ENCODE results near the gene ST6GAL1.

The ST6GAL1 gene

GRCh38 chr3:186915806-186916796 is 14.2 kb upstream of the ST6GAL1 start:
- DNase-seq (ENCODE audit: low spot score) = no peak

DNA sequence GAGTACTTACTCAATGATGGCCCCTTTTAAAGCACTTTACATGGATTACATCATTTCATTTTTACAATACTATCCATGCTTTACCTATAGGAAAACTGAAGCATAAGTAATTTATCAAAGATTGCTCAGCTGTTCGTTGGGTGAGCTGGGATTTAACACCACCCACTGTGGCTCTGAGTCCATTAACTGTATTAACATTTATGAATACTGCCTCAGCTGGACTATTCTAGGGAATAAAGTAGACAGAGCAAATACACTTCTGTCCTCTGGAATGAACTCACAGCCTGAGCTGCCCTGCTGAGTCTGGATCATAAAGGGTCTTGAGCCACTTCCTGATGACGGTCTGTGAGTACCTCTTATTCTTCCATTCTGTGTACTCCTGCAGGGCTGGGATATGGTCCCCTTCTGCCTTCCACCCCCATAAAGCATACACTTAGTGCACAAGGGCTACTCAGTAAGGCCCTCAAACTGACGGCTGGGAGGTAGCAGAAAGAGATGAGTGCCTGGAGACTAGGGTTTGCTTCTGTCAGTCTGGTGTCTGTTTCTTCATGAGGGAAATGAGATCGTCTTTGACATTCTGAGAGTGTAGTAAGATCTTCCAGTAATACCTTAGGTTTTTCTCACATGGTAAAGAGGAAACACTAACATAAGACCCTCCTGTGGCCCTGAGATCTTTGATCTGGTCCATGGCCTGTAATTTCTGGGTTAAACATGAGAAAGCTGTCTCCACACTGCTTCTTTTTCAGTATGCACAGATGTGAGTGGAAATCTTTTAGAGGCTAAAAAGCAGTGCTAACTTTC is 12.6 kb upstream of the ST6GAL1 start:
- DNase-seq (ENCODE audit: low spot score) = no peak

DNA sequence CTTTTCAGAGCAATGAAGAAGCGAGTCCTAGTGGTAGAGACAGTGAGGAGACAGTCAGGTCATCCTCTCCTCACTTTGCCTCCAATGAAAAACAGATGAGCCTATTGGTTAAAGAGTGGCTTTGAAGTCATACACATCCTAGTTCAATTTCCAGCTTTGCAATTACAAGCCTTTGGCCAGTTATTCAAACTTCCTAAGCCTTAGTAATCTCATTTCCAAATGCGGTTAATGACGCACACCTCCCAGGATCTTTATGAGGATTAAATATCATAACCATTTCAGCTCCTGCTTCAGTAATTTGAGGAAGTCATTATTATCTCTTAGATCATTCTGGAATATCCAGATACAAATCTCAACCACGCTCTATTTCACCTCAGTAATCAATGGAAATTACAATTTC is 10.0 kb upstream of the ST6GAL1 start:
- no peak for DNase-seq (ENCODE audit: low spot score)

GRCh38 chr3:186920796-186921195 is 9.5 kb upstream of the ST6GAL1 start:
- no peak for DNase-seq (ENCODE audit: low spot score)

GRCh38 chr3:186921578-186921977 is 8.7 kb upstream of the ST6GAL1 start:
- no peak for DNase-seq (ENCODE audit: low spot score)

GRCh38 chr3:186922224-186922623 is 8.1 kb upstream of the ST6GAL1 start:
- no peak for DNase-seq (ENCODE audit: low spot score)

DNA sequence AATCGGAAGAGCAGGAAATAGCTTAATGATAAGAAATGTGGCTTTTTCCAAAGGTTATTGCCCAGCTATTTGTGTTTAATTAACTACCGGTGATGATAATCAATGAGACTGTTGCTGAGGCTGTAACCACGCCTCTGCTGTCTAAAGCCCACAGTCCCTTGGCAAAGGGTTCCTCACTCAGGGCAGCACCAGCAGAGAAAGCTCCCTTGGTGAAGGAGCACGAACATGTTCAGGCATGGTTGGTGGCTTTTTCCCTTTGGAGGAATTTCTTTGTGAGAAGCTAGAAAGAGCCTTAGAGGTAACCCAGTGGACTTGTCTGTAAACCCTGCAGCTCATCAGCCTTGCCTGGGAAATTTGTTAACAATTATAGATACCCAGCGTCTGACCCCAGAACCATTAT is 7.5 kb upstream of the ST6GAL1 start:
- DNase-seq (ENCODE audit: low spot score) = no peak

GRCh38 chr3:186923241-186923640 is 7.1 kb upstream of the ST6GAL1 start:
- DNase-seq (ENCODE audit: low spot score) = no peak

GRCh38 chr3:186925826-186926225 is 4.5 kb upstream of the ST6GAL1 start:
- no peak for DNase-seq (ENCODE audit: low spot score)

GRCh38 chr3:186929186-186929585 is 1.1 kb upstream of the ST6GAL1 start:
- no peak for DNase-seq (ENCODE audit: low spot score)

GRCh38 chr3:186929685-186930084 is 641 bp upstream of the ST6GAL1 start:
- DNase-seq (ENCODE audit: low spot score) = no peak

DNA sequence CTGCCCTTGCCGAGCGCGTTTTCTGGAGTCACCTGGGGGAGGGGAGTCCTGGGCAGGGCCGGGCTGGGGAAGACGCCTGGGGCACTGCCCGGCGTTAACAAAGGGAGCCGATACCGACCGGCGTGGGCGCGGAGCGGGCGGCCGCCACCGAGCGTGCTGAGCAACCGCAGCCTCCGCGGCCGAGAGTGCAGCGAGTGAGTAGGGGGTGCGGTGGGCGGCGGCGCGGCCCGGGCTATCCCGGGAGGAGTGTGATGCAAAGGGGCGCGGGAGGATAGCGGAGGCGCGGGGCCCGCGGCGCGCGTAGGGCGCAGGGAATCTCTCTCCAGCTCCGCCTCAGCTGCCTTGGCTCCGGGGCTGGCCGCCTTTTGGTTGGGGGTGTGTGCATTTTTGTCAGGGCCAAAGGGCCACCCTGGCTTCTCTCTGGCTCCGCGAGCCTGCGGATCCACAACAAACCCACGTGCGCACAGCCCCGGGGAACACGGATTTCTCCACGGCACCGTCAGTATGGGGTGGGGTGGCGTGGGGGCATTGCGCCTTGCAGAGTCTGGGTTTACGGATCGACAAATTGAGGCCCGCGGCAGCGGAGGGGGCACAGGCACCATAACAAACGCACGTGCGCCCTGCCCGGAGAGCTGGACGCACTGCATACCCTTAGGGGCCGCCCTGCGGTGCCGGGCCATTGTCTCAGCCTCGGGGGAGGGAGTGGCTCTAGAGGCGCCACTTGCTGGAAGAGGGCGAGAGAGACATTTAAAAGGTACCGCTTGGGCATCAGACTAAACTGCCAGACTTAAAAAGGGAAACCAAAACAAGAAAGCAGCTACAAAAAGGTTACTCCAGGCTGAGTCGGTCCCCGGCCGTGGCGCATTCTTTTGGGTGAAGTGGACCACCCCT is 560 bp downstream of the ST6GAL1 start:
- DNase-seq (ENCODE audit: low spot score) = peak; percentile 81

- peak; percentile 77 for DNase-seq (ENCODE audit: low spot score)
These were observed 1.4 kb downstream of the ST6GAL1 start for GRCh38 chr3:186931532-186932280.

DNA sequence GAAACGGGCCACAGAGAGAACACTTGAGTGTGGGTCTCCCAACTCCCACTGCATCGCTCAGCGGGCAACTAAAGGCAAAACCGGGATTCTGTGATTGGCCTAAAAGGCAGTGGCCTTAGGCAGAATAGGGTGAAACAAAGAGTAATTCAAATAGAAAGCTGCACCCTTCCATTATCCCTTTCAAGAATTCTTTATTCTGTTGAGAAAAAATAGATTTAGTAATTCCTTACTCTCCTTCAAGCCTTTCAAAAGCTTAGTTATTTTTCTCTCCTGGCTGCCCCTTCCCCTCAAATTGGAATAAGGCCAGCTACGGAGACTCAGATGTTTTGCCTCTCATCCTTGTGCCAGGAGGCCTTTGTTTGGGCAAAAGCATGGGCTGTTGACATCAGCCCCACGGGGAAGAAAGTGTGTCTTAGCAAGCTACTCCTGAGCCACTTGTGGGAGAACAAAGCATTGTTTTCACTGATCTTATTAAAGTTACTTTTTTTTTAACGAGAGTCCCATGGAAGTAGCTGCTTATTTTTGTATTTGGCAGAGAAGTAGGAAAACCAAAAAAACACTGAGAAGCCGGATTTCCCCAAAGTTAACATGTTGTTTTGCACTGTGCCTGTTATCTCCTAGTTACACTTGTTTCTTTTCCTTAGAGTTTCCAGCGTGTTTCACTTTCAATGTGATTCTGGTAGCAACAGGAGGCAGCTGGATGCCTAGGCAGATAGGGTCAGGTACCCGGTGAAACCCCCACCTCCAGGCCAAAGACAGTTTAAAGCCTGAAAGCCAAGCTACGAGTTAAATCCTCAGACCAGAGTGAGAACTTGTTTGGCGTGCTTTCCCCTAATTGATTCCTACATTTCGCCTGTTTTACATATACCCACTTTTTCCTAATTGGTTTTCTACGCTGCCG is 2.2 kb downstream of the ST6GAL1 start:
- DNase-seq (ENCODE audit: low spot score) = no peak

DNA sequence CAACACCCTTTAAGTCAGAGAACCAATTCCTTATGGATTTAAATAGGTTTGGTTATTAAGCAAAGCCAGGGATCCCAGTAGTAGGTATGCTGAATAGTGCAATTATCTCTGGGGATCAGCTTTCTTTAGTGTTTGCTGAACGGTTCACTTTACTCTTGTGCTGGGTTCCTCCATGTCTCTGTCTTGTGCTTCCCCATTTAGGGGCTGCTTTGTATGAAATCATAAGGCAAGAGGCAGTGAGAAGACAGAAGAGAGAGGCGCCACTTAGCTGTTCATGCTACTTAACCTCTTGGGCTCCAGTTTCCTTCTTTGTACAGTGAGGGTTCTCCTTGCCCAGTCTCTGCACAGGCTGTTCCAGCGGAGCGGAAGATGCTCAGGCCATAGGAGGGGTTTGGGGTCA is 3.5 kb downstream of the ST6GAL1 start:
- DNase-seq (ENCODE audit: low spot score) = no peak

GRCh38 chr3:186935133-186935532 is 4.8 kb downstream of the ST6GAL1 start:
- DNase-seq (ENCODE audit: low spot score) = no peak

- no peak for DNase-seq (ENCODE audit: low spot score)
These were observed 6.9 kb downstream of the ST6GAL1 start for GRCh38 chr3:186937017-186937875.

DNA sequence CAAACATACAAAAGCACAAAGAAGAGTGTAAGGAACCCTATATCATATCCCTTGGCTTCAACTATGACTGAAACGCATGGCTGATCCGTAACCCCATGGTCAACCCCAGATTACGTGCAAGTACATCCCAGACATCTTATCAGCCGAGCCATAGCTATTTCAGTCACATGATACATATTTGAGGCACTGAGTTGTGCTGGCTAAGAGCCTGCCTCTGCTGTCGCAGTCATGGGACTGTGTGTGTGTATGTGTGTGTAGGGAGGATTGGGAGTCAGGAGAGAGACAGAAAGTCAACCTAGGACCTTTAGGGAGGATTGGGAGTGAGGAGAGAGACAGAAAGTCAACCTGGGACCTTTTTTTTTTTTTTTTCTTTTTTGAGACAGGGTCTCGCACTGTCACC is 8.4 kb downstream of the ST6GAL1 start:
- DNase-seq (ENCODE audit: low spot score) = no peak

DNA sequence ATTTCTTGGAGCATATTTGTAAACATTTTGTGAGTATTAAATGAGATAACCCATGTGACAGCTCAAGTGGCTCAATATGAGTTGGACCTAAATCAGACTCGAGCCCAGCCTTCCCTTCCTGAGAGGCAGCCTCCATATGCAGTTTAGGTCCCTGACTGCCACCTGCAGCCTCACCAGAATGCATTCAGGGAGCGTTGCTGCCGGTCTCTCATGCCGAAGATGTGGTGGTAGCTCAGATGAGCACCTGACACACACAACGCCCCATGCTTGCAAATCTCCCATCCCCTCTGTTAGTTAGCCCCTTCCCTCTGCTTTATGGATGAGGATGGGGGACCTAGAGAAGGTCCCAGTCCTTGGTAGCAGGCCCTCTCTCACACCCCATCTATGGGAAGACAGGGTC is 9.2 kb downstream of the ST6GAL1 start:
- no peak for DNase-seq (ENCODE audit: low spot score)
